Aorta (tissue), 5 donors: ENCODE measurements around the gene PNMA8C. TPM values are rescaled to one million over a fixed set of nuclear protein-coding genes. Genes with fewer than 3 reads are reported as not detected.

ENCODE experiments used
- ATAC-seq: fragments of 200-7000 bp; cut with Tn5 transposase; one replicate; pipeline ENCODE4 v1.9.1; 2022; ENCODE audit warnings: moderate library complexity; ENCODE audit not compliant: low FRiP score
- DNase-seq, 2 donors: peaks; one replicate each; pipeline ENCODE4 v3.0.0-alpha.2; 2020
- H3K27ac ChIP-seq, 2 donors: one replicate each; pipeline ENCODE4 v1.5.1; 2013; ENCODE audit warnings: low read length in 2 of 2, mild to moderate bottlenecking in 2 of 2, moderate library complexity in 2 of 2, control low read depth in 1 of 2, inconsistent platforms in 1 of 2, low read depth in 1 of 2
- H3K27me3 ChIP-seq, 2 donors: one replicate each; pipeline ENCODE4 v1.6.1; 2013; ENCODE audit warnings: control low read depth in 1 of 2, low read length in 1 of 2, mild to moderate bottlenecking in 1 of 2, moderate library complexity in 1 of 2; ENCODE audit not compliant: insufficient read depth in 2 of 2, control insufficient read depth in 1 of 2
- H3K36me3 ChIP-seq, 2 donors: one replicate each; pipeline ENCODE4 v1.6.1; 2013; ENCODE audit warnings: control low read depth in 1 of 2, low read length in 1 of 2, mild to moderate bottlenecking in 1 of 2; ENCODE audit not compliant: insufficient read depth in 2 of 2, control insufficient read depth in 1 of 2
- H3K4me1 ChIP-seq, 2 donors: one replicate each; pipeline ENCODE4 v1.6.1; 2013; ENCODE audit warnings: low read length in 2 of 2, control low read depth in 1 of 2, mild to moderate bottlenecking in 1 of 2, moderate library complexity in 1 of 2; ENCODE audit not compliant: insufficient read depth in 2 of 2, control insufficient read depth in 1 of 2
- H3K4me3 ChIP-seq, 2 donors: one replicate each; pipeline ENCODE4 v1.5.1; 2013; ENCODE audit warnings: low read length in 2 of 2, control low read depth in 1 of 2, mild to moderate bottlenecking in 1 of 2
- H3K9me3 ChIP-seq: one replicate; pipeline ENCODE4 v1.6.1; 2013; ENCODE audit warnings: mild to moderate bottlenecking, low read length; ENCODE audit not compliant: control insufficient read depth
- WGBS, 2 donors: extraction: QIAGEN DNeasy Blood & Tissue Kit; methylation state at CpG; one replicate each; pipeline ENCODE4 v1.1.7; 2013; 5-methylcytosine and 5-hydroxymethylcytosine counted together
- intact Hi-C, 2 donors: fragments of 100-400 bp; cut with DNase I; formaldehyde crosslinking; loops; one replicate each; pipeline versions ENCODE4 v1.14.2 to v1.15.0; 2022
- polyA plus RNA-seq, 2 donors: library from polyadenylated mRNA; stranded (reverse); fragments of 200-250 nt; gene quantifications; one replicate each; pipeline ENCODE4 v1.2.3, GENCODE V29; 2013
- total RNA-seq, 2 donors: library from RNA; stranded (reverse); fragmentation: NEBNext Ultra II Directional; extraction: Animal tissue kit (Norgen Biotek cat#: 25700); gene quantifications; one replicate each; pipeline ENCODE4 v1.2.1, GENCODE V29; 2021
- donor health status: healthy with polysubstance abuse.
- donor health status: Bipolar disorder and iron deficiency.
- donor health status: DM: no; HTN: no; CAD: no.
- donor health status: DM: no; HTN: no; CAD: no.
- donor health status: DM: yes; HTN: yes; CAD: no.

Gene PNMA8C
- total and polyA plus RNA-seq, 4 donors = 1.2 to 4.3 (median 2.4) TPM

- no peaks in the 10 kb centered on the region for H3K4me1 ChIP-seq
- intact Hi-C loops = no loop called here
- no peak overlapping the region for H3K4me3 ChIP-seq
- H3K27ac ChIP-seq = no peak overlapping the region
- H3K9me3 ChIP-seq = no peaks in the 10 kb centered on the region
- ATAC-seq = no peak
- peaks cover 0 to 5% of the 10 kb centered on the region in 2 donors for H3K36me3 ChIP-seq
- no peaks in the 10 kb centered on the region for H3K27me3 ChIP-seq
- peak in 1 of 2 donors; percentile 68 for DNase-seq
- WGBS, 2 donors = 82 to 89% methylated on average over 11 of the region's 11 CpGs
These were observed 44.3 kb downstream of the PNMA8C start for GRCh38 chr19:46384396-46384795.

GRCh38 chr19:46383846-46384245 lies 44.9 kb downstream of the PNMA8C start:
- H3K4me3 ChIP-seq = no peak overlapping the region
- H3K27ac ChIP-seq = no peak overlapping the region
- 83 to 88% methylated on average over 7 of the region's 7 CpGs for WGBS, 2 donors
- peak in 1 of 2 donors; percentile 63 for DNase-seq
- intact Hi-C loops = no loop called here
- no peaks in the 10 kb centered on the region for H3K4me1 ChIP-seq
- ATAC-seq = no peak
- H3K27me3 ChIP-seq = no peaks in the 10 kb centered on the region
- H3K9me3 ChIP-seq = no peaks in the 10 kb centered on the region
- H3K36me3 ChIP-seq = peaks cover 0 to 5% of the 10 kb centered on the region in 2 donors

- Histone ChIP-seq H3K9me3 (no peaks in the 10 kb centered on the region), H3K27ac (no peak overlapping the region), H3K4me3 (no peak overlapping the region), H3K4me1 (no peaks in the 10 kb centered on the region), H3K36me3 (peaks cover 0 to 5% of the 10 kb centered on the region in 2 donors), H3K27me3 (no peaks in the 10 kb centered on the region)
- WGBS, 2 donors = 79 to 86% methylated on average over 22 to 23 of the region's 23 CpGs
- intact Hi-C loops = no loop called here
- peak in 1 of 2 donors; percentile 70 for DNase-seq
- ATAC-seq = no peak
These were observed 45.4 kb downstream of the PNMA8C start for GRCh38 chr19:46383171-46383815.

GRCh38 chr19:46381756-46382345 lies 46.9 kb downstream of the PNMA8C start:
- 84 to 88% methylated on average over 15 of the region's 15 CpGs for WGBS, 2 donors
- Histone ChIP-seq H3K27ac (peak overlapping the region in 1 of 2 donors; percentile 14), H3K4me1 (no peaks in the 10 kb centered on the region), H3K27me3 (no peaks in the 10 kb centered on the region), H3K9me3 (no peaks in the 10 kb centered on the region), H3K36me3 (peaks cover 0 to 9% of the 10 kb centered on the region in 2 donors), H3K4me3 (no peak overlapping the region)
- intact Hi-C loops = no loop called here
- ATAC-seq (no peak), DNase-seq (peak in 1 of 2 donors; percentile 66)

GRCh38 chr19:46381346-46381745 lies 47.4 kb downstream of the PNMA8C start:
- DNase-seq (no peak), ATAC-seq (no peak)
- Histone ChIP-seq H3K27ac (peak overlapping the region in 1 of 2 donors; percentile 14), H3K36me3 (peaks cover 0 to 9% of the 10 kb centered on the region in 2 donors), H3K27me3 (no peaks in the 10 kb centered on the region), H3K4me1 (no peaks in the 10 kb centered on the region), H3K4me3 (no peak overlapping the region), H3K9me3 (no peaks in the 10 kb centered on the region)
- WGBS, 2 donors = 96% methylated on average over 2 of the region's 2 CpGs
- intact Hi-C loops = no loop called here

GRCh38 chr19:46380690-46381089 lies 48.0 kb downstream of the PNMA8C start:
- ATAC-seq = no peak
- Histone ChIP-seq H3K27me3 (no peaks in the 10 kb centered on the region), H3K9me3 (no peaks in the 10 kb centered on the region), H3K4me1 (no peaks in the 10 kb centered on the region), H3K36me3 (peaks cover 0 to 9% of the 10 kb centered on the region in 2 donors), H3K4me3 (no peak overlapping the region), H3K27ac (no peak overlapping the region)
- no peak for DNase-seq
- intact Hi-C loops = no loop called here
- WGBS, 2 donors = 95 to 96% methylated on average over 2 of the region's 2 CpGs

- Histone ChIP-seq H3K27me3 (no peaks in the 10 kb centered on the region), H3K9me3 (no peaks in the 10 kb centered on the region), H3K36me3 (peaks cover 0 to 6% of the 10 kb centered on the region in 2 donors), H3K27ac (no peak overlapping the region), H3K4me3 (no peak overlapping the region), H3K4me1 (peaks cover 0 to 2% of the 10 kb centered on the region in 2 donors)
- WGBS, 2 donors = 2 to 7% methylated on average over 2 of the region's 2 CpGs
- DNase-seq (no peak), ATAC-seq (peak; percentile 46)
- intact Hi-C loops = no loop called here
These were observed 50.5 kb downstream of the PNMA8C start for GRCh38 chr19:46378268-46378667.

- ATAC-seq (no peak), DNase-seq (peak in 1 of 2 donors; percentile 76)
- H3K4me1 ChIP-seq = peaks cover 0 to 2% of the 10 kb centered on the region in 2 donors
- WGBS, 2 donors = 89 to 90% methylated on average over 20 of the region's 20 CpGs
- no peak overlapping the region for H3K4me3 ChIP-seq
- peaks cover 0 to 3% of the 10 kb centered on the region in 2 donors for H3K36me3 ChIP-seq
- intact Hi-C loops = no loop called here
- H3K27ac ChIP-seq = no peak overlapping the region
- no peaks in the 10 kb centered on the region for H3K27me3 ChIP-seq
- H3K9me3 ChIP-seq = no peaks in the 10 kb centered on the region
These were observed 52.2 kb downstream of the PNMA8C start for GRCh38 chr19:46376241-46377153.
